Activated CD4-positive, alpha-beta memory T cell treated with anti-CD3 and anti-CD28 coated beads, Interleukin-2, amount 10 ng/mL, durations not matched to agents 7 days and 5 days (primary cell): ENCODE results near the gene EPN3. TPM values are rescaled to one million over a fixed set of nuclear protein-coding genes. Genes with fewer than 3 reads are reported as not detected.

ENCODE experiments used
- CTCF ChIA-PET: fragments of 350-600 bp; sonication (Branson Sonifier 250); formaldehyde crosslinking; loops from one replicate; lab custom pipeline; 2021; ENCODE audit warnings: antibody characterized with exemption, inconsistent platforms; lab: Charles Lee
- POLR2A ChIA-PET: fragments of 350-600 bp; sonication (Branson Sonifier 250); formaldehyde crosslinking; loops from one replicate; lab custom pipeline; 2021; ENCODE audit warnings: antibody characterized with exemption; lab: Charles Lee
- DNase-seq: peaks from one replicate; pipeline ENCODE4 v3.0.0-alpha.2; 2020
- H3K27ac Mint-ChIP-seq: one replicate; pipeline ENCODE4 v1.8.0; 2021; ENCODE audit warnings: mild to moderate bottlenecking, mixed read lengths
- H3K27me3 Mint-ChIP-seq: one replicate; pipeline ENCODE4 v1.8.0; 2021; ENCODE audit warnings: mixed read lengths
- H3K36me3 Mint-ChIP-seq: one replicate; pipeline ENCODE4 v1.8.0; 2021; ENCODE audit warnings: low read depth, mixed read lengths
- H3K4me1 Mint-ChIP-seq: one replicate; pipeline ENCODE4 v1.8.0; 2021; ENCODE audit warnings: mixed read lengths
- H3K4me3 Mint-ChIP-seq: one replicate; pipeline ENCODE4 v1.8.0; 2021; ENCODE audit warnings: mild to moderate bottlenecking, mixed read lengths
- H3K9me3 Mint-ChIP-seq: one replicate; pipeline ENCODE4 v1.8.0; 2021; ENCODE audit warnings: mixed read lengths
- total RNA-seq, 2 experiments: library from RNA; stranded (reverse); gene quantifications; one replicate each; pipeline ENCODE4 v1.2.3, GENCODE V29; 2021

The EPN3 gene
- total RNA-seq, 2 experiments from 2014 or later = not detected

- peaks cover 32% of the 10 kb centered on the region for H3K4me1 Mint-ChIP-seq
- POLR2A ChIA-PET = interaction anchor here (0.6 to 1.2 kb wide), 2 partner anchors 28 to 506 kb away, joined by 3 read pairs; no protein-coding TSS in a partner anchor
- H3K27me3 Mint-ChIP-seq = no peaks in the 10 kb centered on the region
- DNase-seq = no peak
- no peaks in the 10 kb centered on the region for H3K36me3 Mint-ChIP-seq
- no peak overlapping the region for H3K27ac Mint-ChIP-seq
- CTCF ChIA-PET = no interaction called here
- no peaks in the 10 kb centered on the region for H3K9me3 Mint-ChIP-seq
- H3K4me3 Mint-ChIP-seq = no peak overlapping the region
These were observed 17.4 kb upstream of the EPN3 start for GRCh38 chr17:50514936-50515702.

DNA sequence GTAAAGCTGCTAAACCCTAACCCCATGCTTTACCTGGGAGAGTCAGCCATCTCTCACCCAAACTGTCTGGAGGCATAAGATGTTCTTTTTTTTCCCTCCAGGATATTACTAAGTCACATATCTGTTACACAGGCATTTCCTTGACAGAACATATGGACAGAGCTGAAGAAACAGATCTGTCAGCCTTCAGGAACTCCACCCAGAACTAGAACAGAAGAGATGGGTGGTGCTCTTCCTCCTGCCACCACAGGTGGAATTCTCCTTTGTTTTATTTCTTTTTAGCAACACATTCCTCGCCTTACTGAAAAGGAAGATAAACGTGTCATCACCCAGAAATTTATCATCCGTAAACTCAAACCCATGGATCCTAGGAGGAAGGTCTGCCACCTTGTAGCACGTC is 15.5 kb upstream of the EPN3 start:
- H3K4me3 Mint-ChIP-seq = no peak overlapping the region
- DNase-seq = no peak
- no peaks in the 10 kb centered on the region for H3K27me3 Mint-ChIP-seq
- no peaks in the 10 kb centered on the region for H3K9me3 Mint-ChIP-seq
- POLR2A ChIA-PET = interaction anchor here (1.2 kb wide), 1 partner anchor 24 kb away, joined by 3 read pairs; no protein-coding TSS in a partner anchor
- no peak overlapping the region for H3K27ac Mint-ChIP-seq
- H3K4me1 Mint-ChIP-seq = peaks cover 16% of the 10 kb centered on the region
- H3K36me3 Mint-ChIP-seq = no peaks in the 10 kb centered on the region
- CTCF ChIA-PET = interaction anchor here (1.3 kb wide), 1 partner anchor 38 kb away, joined by 4 read pairs; the partner anchor contains the start of gene RSAD1

GRCh38 chr17:50517504-50518383 is 14.8 kb upstream of the EPN3 start:
- no peaks in the 10 kb centered on the region for H3K27me3 Mint-ChIP-seq
- no peak for DNase-seq
- POLR2A ChIA-PET = interaction anchor here (1.2 kb wide), 1 partner anchor 24 kb away, joined by 3 read pairs; no protein-coding TSS in a partner anchor
- H3K27ac Mint-ChIP-seq = no peak overlapping the region
- H3K9me3 Mint-ChIP-seq = no peaks in the 10 kb centered on the region
- CTCF ChIA-PET = no interaction called here
- no peaks in the 10 kb centered on the region for H3K36me3 Mint-ChIP-seq
- H3K4me1 Mint-ChIP-seq = peaks cover 12% of the 10 kb centered on the region
- no peak overlapping the region for H3K4me3 Mint-ChIP-seq

DNA sequence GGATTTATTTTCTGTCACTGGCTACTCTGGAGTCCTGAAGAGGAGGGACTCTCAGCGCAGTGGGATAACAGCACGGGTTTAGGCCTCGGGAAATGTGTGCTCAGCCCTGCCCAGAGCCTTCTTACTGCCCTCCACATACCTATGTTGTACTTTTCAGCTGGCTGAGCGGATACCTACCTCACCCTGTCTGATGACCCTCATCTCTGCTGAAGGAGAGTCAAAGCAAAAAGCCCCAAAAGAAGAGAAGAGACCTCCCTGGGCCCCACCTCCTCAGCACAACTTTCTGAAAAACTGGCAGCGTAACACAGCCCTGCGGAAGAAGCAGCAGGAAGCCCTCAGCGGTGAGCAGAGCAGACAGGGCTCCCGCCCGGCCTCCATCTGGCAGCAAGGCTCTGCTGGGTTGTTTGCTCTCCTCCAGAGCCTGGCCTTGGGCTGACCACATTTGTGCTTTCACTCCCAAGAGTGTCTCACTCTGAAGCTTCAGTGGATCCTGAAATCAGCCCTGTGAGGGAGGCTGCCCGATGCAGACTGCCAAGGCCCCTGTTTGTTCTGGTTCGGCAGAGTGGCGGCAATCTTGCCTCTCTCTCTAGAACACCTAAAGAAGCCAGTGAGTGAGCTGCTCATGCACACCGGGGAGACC is 14.0 kb upstream of the EPN3 start:
- peaks cover 12% of the 10 kb centered on the region for H3K4me1 Mint-ChIP-seq
- CTCF ChIA-PET = interaction anchor here (1.0 kb wide), 1 partner anchor 24 kb away, joined by 4 read pairs; no protein-coding TSS in a partner anchor

DNA sequence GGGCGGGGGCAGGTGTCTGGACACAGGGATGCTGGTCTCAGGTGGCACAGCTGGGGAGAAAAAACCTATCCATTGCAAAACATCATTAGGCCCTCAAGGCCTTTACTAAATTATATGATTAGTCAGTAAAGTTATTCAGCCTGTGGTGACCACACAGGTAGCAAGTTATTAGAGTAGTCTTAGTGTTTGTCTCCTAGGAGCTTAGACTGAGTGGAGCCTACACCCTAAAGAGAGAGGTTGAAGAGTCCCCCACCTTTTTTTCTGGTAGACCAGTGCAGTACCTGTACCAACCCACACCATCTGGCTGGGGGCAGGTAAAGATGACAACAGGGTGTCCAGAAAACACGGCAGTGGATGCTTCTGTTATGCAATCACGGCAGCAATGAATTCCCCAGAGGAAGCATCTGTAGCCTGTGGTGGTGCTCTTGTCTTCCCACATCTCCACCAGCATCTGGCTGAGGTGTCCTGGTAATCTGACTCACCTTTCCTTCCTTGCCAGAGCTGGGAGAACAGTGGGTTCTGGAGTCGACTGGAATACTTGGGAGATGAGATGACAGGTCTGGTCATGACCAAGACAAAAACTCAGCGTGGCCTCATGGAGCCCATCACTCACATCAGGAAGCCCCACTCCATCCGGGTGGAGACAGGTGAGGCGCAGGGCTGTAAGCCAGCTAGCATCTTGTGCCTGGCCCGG is 13.2 kb upstream of the EPN3 start:
- no peak for DNase-seq
- Mint-ChIP-seq H3K4me3 (no peak overlapping the region), H3K27ac (no peak overlapping the region), H3K27me3 (no peaks in the 10 kb centered on the region), H3K36me3 (no peaks in the 10 kb centered on the region), H3K4me1 (peaks cover 12% of the 10 kb centered on the region), H3K9me3 (no peaks in the 10 kb centered on the region)
- ChIA-PET CTCF (interaction anchor here (1.0 kb wide), 1 partner anchor 23 kb away, joined by 4 read pairs; no protein-coding TSS in a partner anchor), POLR2A (interaction anchor here (1.5 kb wide), 1 partner anchor 12 kb away, joined by 3 read pairs; no protein-coding TSS in a partner anchor)

More for the DNA sequence above, 14.0 kb upstream of the EPN3 start:
- Mint-ChIP-seq H3K4me3 (no peak overlapping the region), H3K27me3 (no peaks in the 10 kb centered on the region), H3K27ac (no peak overlapping the region), H3K36me3 (no peaks in the 10 kb centered on the region), H3K9me3 (no peaks in the 10 kb centered on the region)
- POLR2A ChIA-PET = interaction anchor here (1.5 kb wide), 1 partner anchor 11 kb away, joined by 3 read pairs; no protein-coding TSS in a partner anchor
- DNase-seq = no peak

GRCh38 chr17:50520483-50520882 is 12.1 kb upstream of the EPN3 start:
- CTCF ChIA-PET = interaction anchor here (1.6 kb wide), 1 partner anchor 19 kb away, joined by 4 read pairs; no protein-coding TSS in a partner anchor
- Mint-ChIP-seq H3K9me3 (no peaks in the 10 kb centered on the region), H3K4me1 (peaks cover 12% of the 10 kb centered on the region), H3K27ac (no peak overlapping the region), H3K4me3 (no peak overlapping the region), H3K36me3 (no peaks in the 10 kb centered on the region), H3K27me3 (no peaks in the 10 kb centered on the region)
- POLR2A ChIA-PET = interaction anchor here (1.6 kb wide), 1 partner anchor 11 kb away, joined by 4 read pairs; no protein-coding TSS in a partner anchor
- no peak for DNase-seq

- no peak for DNase-seq
- H3K36me3 Mint-ChIP-seq = no peaks in the 10 kb centered on the region
- POLR2A ChIA-PET = no interaction called here
- CTCF ChIA-PET = interaction anchor here (0.8 kb wide), 1 partner anchor 261 kb away, joined by 5 read pairs; no protein-coding TSS in a partner anchor
- H3K27ac Mint-ChIP-seq = no peak overlapping the region
- H3K4me1 Mint-ChIP-seq = peaks cover 10% of the 10 kb centered on the region
- no peak overlapping the region for H3K4me3 Mint-ChIP-seq
- no peaks in the 10 kb centered on the region for H3K27me3 Mint-ChIP-seq
- H3K9me3 Mint-ChIP-seq = no peaks in the 10 kb centered on the region
These were observed 11.0 kb upstream of the EPN3 start for GRCh38 chr17:50521514-50521913.

DNA sequence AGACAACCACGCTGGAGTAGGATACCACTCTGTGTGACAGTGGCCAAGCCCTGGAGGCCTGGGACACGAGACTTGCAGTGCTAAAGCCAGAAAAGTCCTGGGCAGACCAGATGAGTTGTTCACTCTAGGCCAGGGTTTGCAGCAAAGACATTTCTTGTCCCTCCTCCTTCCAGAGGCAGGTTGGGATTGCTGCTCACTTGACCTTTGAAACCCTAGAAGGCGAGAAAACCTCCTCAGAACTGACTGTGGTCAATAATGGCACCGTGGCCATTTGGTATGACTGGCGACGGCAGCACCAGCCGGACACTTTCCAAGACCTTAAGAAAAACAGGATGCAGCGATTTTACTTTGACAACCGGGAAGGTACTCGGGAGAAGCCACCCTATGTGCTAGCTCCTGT is 9.8 kb upstream of the EPN3 start:
- no peaks in the 10 kb centered on the region for H3K27me3 Mint-ChIP-seq
- H3K9me3 Mint-ChIP-seq = no peaks in the 10 kb centered on the region
- ChIA-PET POLR2A (no interaction called here), CTCF (no interaction called here)
- no peaks in the 10 kb centered on the region for H3K4me1 Mint-ChIP-seq
- DNase-seq = no peak
- no peak overlapping the region for H3K4me3 Mint-ChIP-seq
- H3K36me3 Mint-ChIP-seq = no peaks in the 10 kb centered on the region
- H3K27ac Mint-ChIP-seq = no peak overlapping the region

GRCh38 chr17:50523208-50523607 is 9.3 kb upstream of the EPN3 start:
- no peak overlapping the region for H3K4me3 Mint-ChIP-seq
- DNase-seq = no peak
- H3K36me3 Mint-ChIP-seq = no peaks in the 10 kb centered on the region
- ChIA-PET CTCF (no interaction called here), POLR2A (no interaction called here)
- H3K4me1 Mint-ChIP-seq = no peaks in the 10 kb centered on the region
- no peaks in the 10 kb centered on the region for H3K27me3 Mint-ChIP-seq
- H3K9me3 Mint-ChIP-seq = no peaks in the 10 kb centered on the region
- H3K27ac Mint-ChIP-seq = no peak overlapping the region

GRCh38 chr17:50524838-50525237 is 7.7 kb upstream of the EPN3 start:
- CTCF ChIA-PET = no interaction called here
- no peak overlapping the region for H3K4me3 Mint-ChIP-seq

GRCh38 chr17:50527155-50527762 is 5.3 kb upstream of the EPN3 start:
- no peaks in the 10 kb centered on the region for H3K9me3 Mint-ChIP-seq
- H3K27me3 Mint-ChIP-seq = peaks cover 26% of the 10 kb centered on the region

More at GRCh38 chr17:50524838-50525237, 7.7 kb upstream of the EPN3 start:
- no peak overlapping the region for H3K27ac Mint-ChIP-seq
- DNase-seq = no peak
- no peaks in the 10 kb centered on the region for H3K4me1 Mint-ChIP-seq
- H3K9me3 Mint-ChIP-seq = no peaks in the 10 kb centered on the region
- no peaks in the 10 kb centered on the region for H3K36me3 Mint-ChIP-seq
- peaks cover 8% of the 10 kb centered on the region for H3K27me3 Mint-ChIP-seq
- POLR2A ChIA-PET = no interaction called here

More at GRCh38 chr17:50527155-50527762, 5.3 kb upstream of the EPN3 start:
- no peak for DNase-seq
- H3K36me3 Mint-ChIP-seq = no peaks in the 10 kb centered on the region
- ChIA-PET POLR2A (no interaction called here), CTCF (interaction anchor here (0.6 to 1.0 kb wide), 3 partner anchors 26 to 31 kb away, joined by 3 read pairs; no protein-coding TSS in a partner anchor)
- H3K4me1 Mint-ChIP-seq = no peaks in the 10 kb centered on the region
- H3K4me3 Mint-ChIP-seq = no peak overlapping the region
- no peak overlapping the region for H3K27ac Mint-ChIP-seq
